ENCODE results near the gene NMS.

The NMS gene

GRCh38 chr2:100524331-100524730 is 54.0 kb downstream of the NMS start:
- DNase-seq, result no peak
- H3K9me3 Mint-ChIP-seq, result peaks cover 0 to 7% of the 10 kb centered on the region in 2 donors
- H3K27me3 Mint-ChIP-seq, result no peaks in the 10 kb centered on the region
- no peak overlapping the region for H3K27ac Mint-ChIP-seq
- H3K4me1 Mint-ChIP-seq, result no peaks in the 10 kb centered on the region
- no peak for ATAC-seq
- no peak overlapping the region for H3K4me3 Mint-ChIP-seq

GRCh38 chr2:100526868-100527267 is 56.6 kb downstream of the NMS start:
- ATAC-seq (no peak), DNase-seq (no peak)
- Mint-ChIP-seq H3K27ac (peak overlapping the region in 1 of 2 donors; percentile 22), H3K4me1 (no peaks in the 10 kb centered on the region), H3K4me3 (no peak overlapping the region), H3K9me3 (peaks cover 0 to 7% of the 10 kb centered on the region in 2 donors), H3K27me3 (no peaks in the 10 kb centered on the region)

GRCh38 chr2:100527440-100528015 is 57.2 kb downstream of the NMS start:
- H3K27me3 Mint-ChIP-seq, result no peaks in the 10 kb centered on the region
- H3K4me1 Mint-ChIP-seq, result no peaks in the 10 kb centered on the region
- DNase-seq (no peak), ATAC-seq (no peak)
- H3K4me3 Mint-ChIP-seq, result no peak overlapping the region
- H3K27ac Mint-ChIP-seq, result no peak overlapping the region
- peaks cover 0 to 7% of the 10 kb centered on the region in 2 donors for H3K9me3 Mint-ChIP-seq

- no peaks in the 10 kb centered on the region for H3K9me3 Mint-ChIP-seq
- no peaks in the 10 kb centered on the region for H3K4me1 Mint-ChIP-seq
- ATAC-seq, result no peak
- no peak for DNase-seq
- H3K27me3 Mint-ChIP-seq, result no peaks in the 10 kb centered on the region
- H3K27ac Mint-ChIP-seq, result no peak overlapping the region
- no peak overlapping the region for H3K4me3 Mint-ChIP-seq
Observed at GRCh38 chr2:100529176-100529575, 58.9 kb downstream of the NMS start.

- ATAC-seq (no peak), DNase-seq (no peak)
- H3K27me3 Mint-ChIP-seq, result no peaks in the 10 kb centered on the region
- no peak overlapping the region for H3K4me3 Mint-ChIP-seq
- peak overlapping the region in 1 of 2 donors; percentile 27 for H3K27ac Mint-ChIP-seq
- no peaks in the 10 kb centered on the region for H3K4me1 Mint-ChIP-seq
- no peaks in the 10 kb centered on the region for H3K9me3 Mint-ChIP-seq
Observed at GRCh38 chr2:100529900-100530299, 59.6 kb downstream of the NMS start.
